Fibroblast of lung (primary cell): Measurements from ENCODE around the gene MTHFR. TPM values are rescaled to one million over a fixed set of nuclear protein-coding genes. Genes with fewer than 3 reads are reported as not detected.
A peak's percentile ranks its signal among the peaks of the same experiment; 100 is the strongest.

Experiments
- DNase-seq, 2 donors: peaks; one replicate each; pipeline versions ENCODE4 v3.0.0 to v3.0.0-alpha.2; 2010; ENCODE audit warnings: low read depth in 2 of 2
- H2AFZ ChIP-seq: 2 replicates; pipeline ENCODE4 v1.5.1; 2012; ENCODE audit warnings: low read length, control low read depth, inconsistent platforms
- H3K27ac ChIP-seq: 2 replicates; pipeline ENCODE4 v1.5.1; 2011; ENCODE audit warnings: low read length, control low read depth; ENCODE audit not compliant: insufficient read depth
- H3K27me3 ChIP-seq: 2 replicates; pipeline ENCODE4 v1.5.1; 2011; ENCODE audit warnings: mild to moderate bottlenecking, low read length; ENCODE audit not compliant: control insufficient read depth, insufficient read depth
- H3K36me3 ChIP-seq: 2 replicates; pipeline ENCODE4 v1.5.1; 2011; ENCODE audit warnings: low read length; ENCODE audit not compliant: control insufficient read depth, insufficient read depth
- H3K4me1 ChIP-seq: 2 replicates; pipeline ENCODE4 v1.5.1; 2011; ENCODE audit warnings: low read length; ENCODE audit not compliant: control insufficient read depth, insufficient read depth; ENCODE audit errors: extremely low read depth
- H3K4me2 ChIP-seq: 2 replicates; pipeline ENCODE4 v1.5.1; 2011; ENCODE audit warnings: low read length, control low read depth; ENCODE audit not compliant: insufficient read depth; ENCODE audit errors: extremely low read depth
- H3K4me3 ChIP-seq, 4 experiments: fragments of 200-600 bp in 1 of 4; sonication (generic) in 1 of 4; replicated peaks in 1 of 4; 2 replicates each; pipeline ENCODE4 v1.5.1; 2011 to 2016; ENCODE audit warnings: low read length in 4 of 4, low read depth in 3 of 4, mild to moderate bottlenecking in 3 of 4, control low read depth in 2 of 4, inconsistent platforms in 1 of 4, mixed read lengths in 1 of 4; ENCODE audit not compliant: insufficient read depth in 1 of 4; ENCODE audit errors: control extremely low read depth in 1 of 4
- H3K79me2 ChIP-seq: 2 replicates; pipeline ENCODE4 v1.5.1; 2012; ENCODE audit warnings: mild to moderate bottlenecking, low read length, inconsistent platforms; ENCODE audit not compliant: control insufficient read depth, insufficient read depth
- H3K9ac ChIP-seq: 2 replicates; pipeline ENCODE4 v1.5.1; 2011; ENCODE audit warnings: mild to moderate bottlenecking, low read length, control low read depth; ENCODE audit not compliant: insufficient read depth
- H3K9me3 ChIP-seq: 2 replicates; pipeline ENCODE4 v1.5.1; 2012; ENCODE audit warnings: low read depth, low read length; ENCODE audit not compliant: control insufficient read depth, insufficient read depth
- H4K20me1 ChIP-seq: 2 replicates; pipeline ENCODE4 v1.5.1; 2011; ENCODE audit warnings: low read length; ENCODE audit not compliant: control insufficient read depth, insufficient read depth; ENCODE audit errors: extremely low read depth
- CTCF ChIP-seq, 2 donors: IDR thresholded peaks in 1 of 2; conservative IDR thresholded peaks in 1 of 2; 1 replicate in 1 of 2; 2 replicates in 1 of 2; pipeline ENCODE4 v1.5.1; 2011 to 2012; ENCODE audit warnings: low read length in 2 of 2, control low read depth in 1 of 2, inconsistent platforms in 1 of 2, low read depth in 1 of 2, mild to moderate bottlenecking in 1 of 2
- EZH2 ChIP-seq: IDR thresholded peaks from 2 replicates; pipeline ENCODE4 v1.5.1; 2012; ENCODE audit warnings: low read length, control low read depth, mild to moderate bottlenecking; ENCODE audit errors: missing control alignments
- polyA plus RNA-seq, 2 donors: library from polyadenylated mRNA; depleted of rRNA in 1 of 2; stranded (reverse) in 1 of 2; unstranded in 1 of 2; fragments of >200 nt; gene quantifications; 2 replicates each; pipeline ENCODE4 v1.2.1, GENCODE V29; 2011 to 2012; ENCODE audit warnings: missing spikeins in 1 of 2
- total RNA-seq: library from RNA; depleted of rRNA; stranded (reverse); fragments of >200 nt; gene quantifications from 2 replicates; pipeline ENCODE4 v1.2.1, GENCODE V29; 2014

MTHFR gene
- total and polyA plus RNA-seq, 2 donors (not counting 1 experiment from before 2014, with no cell fraction given): 16.3 to 87.4 TPM

GRCh38 chr1:11822091-11822490 lies 16.3 kb upstream of the MTHFR start:
- Histone ChIP-seq H3K79me2 (no peaks in the 10 kb centered on the region), H3K4me1 (peaks cover 3% of the 10 kb centered on the region), H2AFZ (no peak overlapping the region), H3K27ac (no peak overlapping the region), H4K20me1 (no peaks in the 10 kb centered on the region), H3K9ac (no peak overlapping the region), H3K36me3 (peaks cover 19% of the 10 kb centered on the region), H3K27me3 (no peaks in the 10 kb centered on the region), H3K4me2 (no peak overlapping the region), H3K9me3 (no peaks in the 10 kb centered on the region), H3K4me3 (no peak overlapping the region)
- DNase-seq: peak in 1 of 2 donors; percentile 41
- no peak for TF ChIP-seq EZH2

- no peak for DNase-seq
- H3K4me2 ChIP-seq: no peak overlapping the region
- no peak overlapping the region for H3K9ac ChIP-seq
- H4K20me1 ChIP-seq: no peaks in the 10 kb centered on the region
- H3K36me3 ChIP-seq: peaks cover 16% of the 10 kb centered on the region
- no peak overlapping the region for H3K27ac ChIP-seq
- no peaks in the 10 kb centered on the region for H3K27me3 ChIP-seq
- H2AFZ ChIP-seq: no peak overlapping the region
- H3K9me3 ChIP-seq: no peaks in the 10 kb centered on the region
- H3K79me2 ChIP-seq: peaks cover 3% of the 10 kb centered on the region
- TF ChIP-seq CTCF (conservative IDR thresholded peaks at IDR 0.05 in 1 of 2, IDR thresholded peaks at IDR 0.05 in 1 of 2; ENCODE audit: low read depth in 1 of 2, low read length in 2 of 2) (no peak), EZH2 (no peak)
- H3K4me1 ChIP-seq: peaks cover 3% of the 10 kb centered on the region
- H3K4me3 ChIP-seq: no peak overlapping the region
Measured at GRCh38 chr1:11817192-11817591, 11.4 kb upstream of the MTHFR start.

- peaks cover 30% of the 10 kb centered on the region for H3K79me2 ChIP-seq
- no peak overlapping the region for H3K9ac ChIP-seq
- H3K36me3 ChIP-seq: peaks cover 13% of the 10 kb centered on the region
- H2AFZ ChIP-seq: no peak overlapping the region
- H3K4me1 ChIP-seq: no peaks in the 10 kb centered on the region
- no peaks in the 10 kb centered on the region for H4K20me1 ChIP-seq
- no peak for DNase-seq
- TF ChIP-seq CTCF (conservative IDR thresholded peaks at IDR 0.05 in 1 of 2, IDR thresholded peaks at IDR 0.05 in 1 of 2; ENCODE audit: low read depth in 1 of 2, low read length in 2 of 2): no peak
- no peak for TF ChIP-seq EZH2
- no peak overlapping the region for H3K27ac ChIP-seq
- no peak overlapping the region for H3K4me3 ChIP-seq
- H3K4me2 ChIP-seq: no peak overlapping the region
- H3K9me3 ChIP-seq: no peaks in the 10 kb centered on the region
- no peaks in the 10 kb centered on the region for H3K27me3 ChIP-seq
Measured at GRCh38 chr1:11813021-11813420, 7.3 kb upstream of the MTHFR start.
